ENCODE results near the gene GPALPP1. TPM values are rescaled to one million over a fixed set of nuclear protein-coding genes. Genes with fewer than 3 reads are reported as not detected.

Gene GPALPP1
- total RNA-seq, 1 donor from 2014 or later, result 31.2 TPM

- Mint-ChIP-seq H3K27ac (ENCODE audit: unreplicated experiment) (no peak overlapping the region), H3K36me3 (ENCODE audit: unreplicated experiment) (no peaks in the 10 kb centered on the region), H3K4me3 (ENCODE audit: unreplicated experiment) (no peak overlapping the region), H3K4me1 (ENCODE audit: unreplicated experiment) (peaks cover 5% of the 10 kb centered on the region), H3K9me3 (ENCODE audit: unreplicated experiment) (no peaks in the 10 kb centered on the region), H3K27me3 (ENCODE audit: unreplicated experiment) (peaks cover 9% of the 10 kb centered on the region)
- DNase-seq (ENCODE audit: extremely low spot score, unreplicated experiment), result no peak
- TF ChIP-seq CTCF (IDR thresholded peaks at IDR 0.05), result no peak
These were observed 60.1 kb downstream of the GPALPP1 start for GRCh38 chr13:45049478-45049877.

GRCh38 chr13:45051315-45051714 is 62.0 kb downstream of the GPALPP1 start:
- Mint-ChIP-seq H3K27me3 (ENCODE audit: unreplicated experiment) (peaks cover 9% of the 10 kb centered on the region), H3K27ac (ENCODE audit: unreplicated experiment) (no peak overlapping the region), H3K4me3 (ENCODE audit: unreplicated experiment) (no peak overlapping the region), H3K4me1 (ENCODE audit: unreplicated experiment) (peaks cover 14% of the 10 kb centered on the region), H3K36me3 (ENCODE audit: unreplicated experiment) (no peaks in the 10 kb centered on the region), H3K9me3 (ENCODE audit: unreplicated experiment) (no peaks in the 10 kb centered on the region)
- no peak for TF ChIP-seq CTCF (IDR thresholded peaks at IDR 0.05)
- DNase-seq (ENCODE audit: extremely low spot score, unreplicated experiment), result no peak

GRCh38 chr13:45055198-45055901 is 66.0 kb downstream of the GPALPP1 start:
- no peak for TF ChIP-seq CTCF (IDR thresholded peaks at IDR 0.05)
- no peak overlapping the region for H3K27ac Mint-ChIP-seq (ENCODE audit: unreplicated experiment)
- DNase-seq (ENCODE audit: extremely low spot score, unreplicated experiment), result no peak
- no peaks in the 10 kb centered on the region for H3K36me3 Mint-ChIP-seq (ENCODE audit: unreplicated experiment)
- peaks cover 9% of the 10 kb centered on the region for H3K4me1 Mint-ChIP-seq (ENCODE audit: unreplicated experiment)
- H3K27me3 Mint-ChIP-seq (ENCODE audit: unreplicated experiment), result peaks cover 10% of the 10 kb centered on the region
- no peaks in the 10 kb centered on the region for H3K9me3 Mint-ChIP-seq (ENCODE audit: unreplicated experiment)
- no peak overlapping the region for H3K4me3 Mint-ChIP-seq (ENCODE audit: unreplicated experiment)

- TF ChIP-seq CTCF (IDR thresholded peaks at IDR 0.05), result no peak
- no peak overlapping the region for H3K4me3 Mint-ChIP-seq (ENCODE audit: unreplicated experiment)
- H3K36me3 Mint-ChIP-seq (ENCODE audit: unreplicated experiment), result no peaks in the 10 kb centered on the region
- no peaks in the 10 kb centered on the region for H3K9me3 Mint-ChIP-seq (ENCODE audit: unreplicated experiment)
- H3K4me1 Mint-ChIP-seq (ENCODE audit: unreplicated experiment), result peaks cover 9% of the 10 kb centered on the region
- no peak for DNase-seq (ENCODE audit: extremely low spot score, unreplicated experiment)
- H3K27ac Mint-ChIP-seq (ENCODE audit: unreplicated experiment), result no peak overlapping the region
- peaks cover 16% of the 10 kb centered on the region for H3K27me3 Mint-ChIP-seq (ENCODE audit: unreplicated experiment)
These were observed 66.7 kb downstream of the GPALPP1 start for GRCh38 chr13:45055902-45056648.

- H3K9me3 Mint-ChIP-seq (ENCODE audit: unreplicated experiment), result no peaks in the 10 kb centered on the region
- H3K36me3 Mint-ChIP-seq (ENCODE audit: unreplicated experiment), result no peaks in the 10 kb centered on the region
These were observed 70.7 kb downstream of the GPALPP1 start for GRCh38 chr13:45060062-45060461.

More at GRCh38 chr13:45060062-45060461, 70.7 kb downstream of the GPALPP1 start:
- Mint-ChIP-seq H3K27ac (ENCODE audit: unreplicated experiment) (no peak overlapping the region), H3K4me1 (ENCODE audit: unreplicated experiment) (peaks cover 9% of the 10 kb centered on the region), H3K27me3 (ENCODE audit: unreplicated experiment) (peaks cover 18% of the 10 kb centered on the region), H3K4me3 (ENCODE audit: unreplicated experiment) (no peak overlapping the region)
- DNase-seq (ENCODE audit: extremely low spot score, unreplicated experiment), result no peak
- no peak for TF ChIP-seq CTCF (IDR thresholded peaks at IDR 0.05)
